SJSA1 (cell line): ENCODE results near the gene COL4A4. TPM values are rescaled to one million over a fixed set of nuclear protein-coding genes. Genes with fewer than 3 reads are reported as not detected.
"Not testable (repeated sequence)": the region's sequence is repeated elsewhere in the genome, so short reads cannot be mapped to it uniquely, and the experiment has no call there.

Experiments
- DNase-seq, 2 experiments: peaks; one replicate each; pipeline ENCODE4 v3.0.0-alpha.2; 2015 to 2020; ENCODE audit warnings: low spot score in 2 of 2, low read depth in 1 of 2
- H3K27ac ChIP-seq: fragments of 250-450 bp; sonication (Bioruptor Pico); 2 replicates; pipeline ENCODE4 v1.5.1; 2020; ENCODE audit warnings: mild to moderate bottlenecking, moderate library complexity
- H3K27me3 ChIP-seq: fragments of 250-450 bp; sonication (Bioruptor Pico); replicated peaks from 2 replicates; pipeline ENCODE4 v1.5.1; 2020; ENCODE audit warnings: mild to moderate bottlenecking, moderate library complexity
- H3K36me3 ChIP-seq: fragments of 250-450 bp; sonication (Bioruptor Pico); 2 replicates; pipeline ENCODE4 v1.5.1; 2020; ENCODE audit warnings: mild to moderate bottlenecking
- H3K4me1 ChIP-seq: fragments of 250-450 bp; sonication (Bioruptor Pico); replicated peaks from 2 replicates; pipeline ENCODE4 v1.6.1; 2021; ENCODE audit warnings: mild to moderate bottlenecking
- H3K4me3 ChIP-seq: fragments of 250-450 bp; sonication (Bioruptor Pico); 2 replicates; pipeline ENCODE4 v1.5.1; 2020; ENCODE audit warnings: mild to moderate bottlenecking
- H3K9me3 ChIP-seq: fragments of 250-450 bp; sonication (Bioruptor Pico); replicated peaks from 2 replicates; pipeline ENCODE4 v1.5.1; 2020; ENCODE audit warnings: mild to moderate bottlenecking
- total RNA-seq: library from RNA; depleted of rRNA; stranded (reverse); fragments of >200 nt; shearing (Covaris generic); gene quantifications from 2 replicates; pipeline ENCODE4 v1.2.3, GENCODE V29; 2014

The COL4A4 gene
- total RNA-seq, 1 experiment from 2014 or later = not detected

GRCh38 chr2:227182765-227183164 is 18.8 kb upstream of the COL4A4 start:
- Histone ChIP-seq H3K27me3 (no peaks in the 10 kb centered on the region), H3K4me3 (no peak overlapping the region), H3K27ac (no peak overlapping the region)

GRCh38 chr2:227180770-227181169 is 16.8 kb upstream of the COL4A4 start:
- Histone ChIP-seq H3K4me3 (no peak overlapping the region), H3K36me3 (no peaks in the 10 kb centered on the region), H3K27me3 (no peaks in the 10 kb centered on the region), H3K9me3 (no peaks in the 10 kb centered on the region), H3K27ac (no peak overlapping the region), H3K4me1 (no peaks in the 10 kb centered on the region)
- DNase-seq = no peak

More at GRCh38 chr2:227182765-227183164, 18.8 kb upstream of the COL4A4 start:
- Histone ChIP-seq H3K9me3 (no peaks in the 10 kb centered on the region), H3K36me3 (no peaks in the 10 kb centered on the region), H3K4me1 (no peaks in the 10 kb centered on the region; the same call in 1 of the 2 replicates)
- no peak for DNase-seq

DNA sequence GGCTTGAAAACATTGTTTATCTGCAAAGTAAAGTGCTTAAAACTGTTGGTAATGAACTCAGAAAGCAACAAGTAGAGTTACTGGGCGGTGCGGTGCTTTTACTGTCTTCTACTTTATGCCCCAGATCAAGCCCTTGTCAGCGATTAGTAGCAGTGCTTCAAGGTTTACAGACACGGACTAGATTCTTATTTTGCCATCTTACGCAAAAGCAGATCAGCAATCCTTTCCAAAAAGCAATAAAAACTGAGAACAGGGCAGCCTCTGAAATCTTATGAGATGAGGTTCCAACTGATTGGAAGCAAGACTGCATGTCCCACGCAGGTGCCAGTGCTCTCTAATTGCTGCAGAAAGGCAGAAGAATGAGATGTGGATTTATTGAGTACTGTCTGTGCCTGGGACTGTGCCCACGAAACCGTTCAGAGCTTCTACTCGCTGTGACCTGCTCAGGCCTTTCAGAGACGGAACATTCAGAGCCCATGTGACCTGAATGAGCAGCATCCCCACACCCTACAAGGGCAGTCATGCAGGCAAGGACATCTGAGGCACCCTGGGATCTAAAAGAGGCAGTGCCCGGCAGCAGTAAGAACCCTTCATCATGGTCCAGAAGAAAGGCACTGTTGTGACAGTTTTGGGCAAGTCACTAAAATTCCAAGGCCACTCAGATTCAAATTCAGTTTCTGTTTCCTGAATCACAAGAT is 16.1 kb upstream of the COL4A4 start:
- Histone ChIP-seq H3K27me3 (no peaks in the 10 kb centered on the region), H3K4me3 (no peak overlapping the region), H3K9me3 (no peaks in the 10 kb centered on the region), H3K27ac (no peak overlapping the region), H3K36me3 (no peaks in the 10 kb centered on the region), H3K4me1 (no peaks in the 10 kb centered on the region)
- DNase-seq = no peak

DNA sequence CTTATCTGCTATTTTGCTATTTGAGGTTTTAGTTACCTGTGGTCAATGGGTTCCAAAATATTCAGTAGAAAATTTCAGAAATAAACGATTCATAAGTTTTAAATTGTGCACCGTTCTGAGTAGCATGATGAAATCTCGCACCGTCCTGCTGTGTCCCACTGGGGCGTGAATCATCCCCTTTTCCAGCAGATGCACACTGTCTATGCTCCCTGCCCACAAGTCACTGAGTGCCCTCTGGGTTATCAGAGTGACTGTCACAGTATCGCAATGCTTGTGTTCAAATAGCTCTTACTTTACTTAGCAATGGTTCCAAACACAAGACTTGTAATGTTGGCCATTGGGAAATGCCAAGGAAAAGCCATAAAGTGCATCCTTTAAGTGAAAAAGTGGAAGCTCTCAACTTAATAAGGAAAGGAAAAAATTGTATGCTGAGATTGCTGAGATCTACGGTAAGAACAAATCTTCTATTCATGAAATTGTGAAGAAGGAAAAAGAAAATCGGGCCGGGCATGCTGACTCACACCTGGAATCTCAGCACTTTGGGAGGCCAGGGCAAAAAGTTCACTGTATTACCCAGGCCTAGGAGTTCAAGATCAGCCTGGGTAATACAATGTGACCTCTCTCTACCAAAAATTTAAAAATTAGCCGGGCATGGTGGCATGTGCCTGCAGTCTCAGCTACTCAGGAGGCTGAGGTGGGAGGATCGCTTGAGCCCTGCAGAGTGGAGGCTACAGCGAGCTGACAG is 13.8 kb upstream of the COL4A4 start:
- Histone ChIP-seq H3K9me3 (no peaks in the 10 kb centered on the region), H3K36me3 (no peaks in the 10 kb centered on the region), H3K27ac (no peak overlapping the region), H3K27me3 (no peaks in the 10 kb centered on the region), H3K4me1 (no peaks in the 10 kb centered on the region), H3K4me3 (no peak overlapping the region)
- no peak for DNase-seq

- H3K27ac ChIP-seq, H3K4me3 ChIP-seq, H3K9me3 ChIP-seq, H3K4me1 ChIP-seq, DNase-seq, H3K36me3 ChIP-seq, H3K27me3 ChIP-seq: not testable (repeated sequence)
Measured at GRCh38 chr2:227171779-227172178, 7.8 kb upstream of the COL4A4 start.

DNA sequence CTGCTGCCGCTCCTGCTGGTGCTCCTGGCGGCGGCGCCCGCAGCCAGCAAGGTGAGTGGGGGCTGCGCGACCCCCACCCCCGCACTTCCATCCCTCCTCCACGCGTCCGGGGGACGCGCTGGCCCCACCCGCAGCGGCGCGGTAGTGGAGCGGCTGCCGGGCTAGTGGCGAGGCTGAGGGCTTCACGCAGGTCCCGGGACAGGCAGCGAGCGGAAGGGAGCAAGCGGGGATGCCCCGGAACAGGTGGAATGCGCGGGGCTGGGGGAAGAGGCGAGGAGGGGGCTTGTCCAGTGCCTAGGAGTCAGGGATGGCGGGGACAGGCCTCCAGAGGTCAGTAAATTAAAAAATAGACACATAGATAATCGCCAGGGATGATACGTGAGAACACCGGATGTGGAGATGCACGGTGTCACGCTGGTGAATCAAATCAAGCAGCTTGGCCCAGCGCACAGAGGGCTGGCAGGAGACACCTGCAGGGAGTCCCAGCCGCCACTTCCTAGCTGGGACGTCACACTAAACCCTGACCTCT is 822 bp upstream of the COL4A4 start:
- no peak for DNase-seq
- Histone ChIP-seq H3K4me1 (no peaks in the 10 kb centered on the region), H3K36me3 (no peaks in the 10 kb centered on the region), H3K9me3 (no peaks in the 10 kb centered on the region), H3K4me3 (no peak overlapping the region), H3K27ac (no peak overlapping the region), H3K27me3 (peaks cover 43% of the 10 kb centered on the region)

GRCh38 chr2:227163485-227163997 is 464 bp downstream of the COL4A4 start:
- H3K4me1 ChIP-seq = no peaks in the 10 kb centered on the region
- DNase-seq = no peak

GRCh38 chr2:227161947-227162346 is 2.1 kb downstream of the COL4A4 start:
- Histone ChIP-seq H3K4me1 (no peaks in the 10 kb centered on the region), H3K36me3 (no peaks in the 10 kb centered on the region), H3K27ac (no peak overlapping the region), H3K27me3 (peaks cover 43% of the 10 kb centered on the region), H3K4me3 (no peak overlapping the region), H3K9me3 (no peaks in the 10 kb centered on the region)
- DNase-seq = no peak

More at GRCh38 chr2:227163485-227163997, 464 bp downstream of the COL4A4 start:
- H3K4me3 ChIP-seq = no peak overlapping the region
- H3K36me3 ChIP-seq = no peaks in the 10 kb centered on the region
- no peaks in the 10 kb centered on the region for H3K9me3 ChIP-seq
- peaks cover 43% of the 10 kb centered on the region for H3K27me3 ChIP-seq
- H3K27ac ChIP-seq = no peak overlapping the region

GRCh38 chr2:227160164-227160563 is 3.8 kb downstream of the COL4A4 start:
- no peaks in the 10 kb centered on the region for H3K4me1 ChIP-seq
- H3K27me3 ChIP-seq = peaks cover 32% of the 10 kb centered on the region
- no peak overlapping the region for H3K4me3 ChIP-seq
- DNase-seq = no peak
- H3K9me3 ChIP-seq = no peaks in the 10 kb centered on the region
- no peak overlapping the region for H3K27ac ChIP-seq
- H3K36me3 ChIP-seq = no peaks in the 10 kb centered on the region

DNA sequence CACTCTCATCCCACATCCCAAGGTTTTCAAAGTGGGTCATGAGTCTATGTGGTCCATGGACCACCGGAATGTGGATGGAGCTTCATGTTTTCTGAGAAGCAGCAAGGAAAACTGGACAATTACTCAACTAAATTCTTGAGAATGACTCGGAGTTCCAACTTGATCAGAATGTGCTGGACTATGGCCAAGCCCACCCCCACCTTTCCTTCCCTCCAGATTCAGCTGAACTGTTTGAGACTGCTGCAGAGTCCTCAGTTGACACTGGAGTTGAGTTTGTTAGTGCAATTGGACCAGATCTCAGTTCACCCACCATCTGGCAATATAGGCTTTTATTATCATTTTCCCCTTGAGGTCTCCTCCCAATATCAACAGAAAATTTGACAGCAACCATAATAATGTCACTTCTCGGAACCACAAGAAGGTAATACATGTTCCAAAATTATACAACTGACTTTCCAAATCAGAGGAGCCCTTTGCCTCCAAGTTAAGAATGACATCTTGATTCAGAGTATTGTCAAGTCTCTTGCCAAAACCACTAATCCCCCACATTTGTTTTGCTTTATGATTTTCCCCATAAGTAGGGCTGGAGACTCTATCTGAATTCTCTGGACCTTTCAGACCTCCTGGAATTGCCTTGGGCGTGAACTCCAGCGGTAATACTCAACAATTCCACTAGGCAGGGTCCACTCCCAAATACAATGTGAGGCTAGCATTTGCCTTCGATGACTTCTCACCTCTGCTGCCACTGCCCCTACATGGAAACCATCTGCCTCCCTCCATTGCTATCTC is 8.8 kb downstream of the COL4A4 start:
- no peaks in the 10 kb centered on the region for H3K9me3 ChIP-seq
- no peaks in the 10 kb centered on the region for H3K27me3 ChIP-seq
- no peak overlapping the region for H3K27ac ChIP-seq
- H3K4me3 ChIP-seq = no peak overlapping the region
- DNase-seq = no peak
- no peaks in the 10 kb centered on the region for H3K4me1 ChIP-seq
- H3K36me3 ChIP-seq = no peaks in the 10 kb centered on the region

DNA sequence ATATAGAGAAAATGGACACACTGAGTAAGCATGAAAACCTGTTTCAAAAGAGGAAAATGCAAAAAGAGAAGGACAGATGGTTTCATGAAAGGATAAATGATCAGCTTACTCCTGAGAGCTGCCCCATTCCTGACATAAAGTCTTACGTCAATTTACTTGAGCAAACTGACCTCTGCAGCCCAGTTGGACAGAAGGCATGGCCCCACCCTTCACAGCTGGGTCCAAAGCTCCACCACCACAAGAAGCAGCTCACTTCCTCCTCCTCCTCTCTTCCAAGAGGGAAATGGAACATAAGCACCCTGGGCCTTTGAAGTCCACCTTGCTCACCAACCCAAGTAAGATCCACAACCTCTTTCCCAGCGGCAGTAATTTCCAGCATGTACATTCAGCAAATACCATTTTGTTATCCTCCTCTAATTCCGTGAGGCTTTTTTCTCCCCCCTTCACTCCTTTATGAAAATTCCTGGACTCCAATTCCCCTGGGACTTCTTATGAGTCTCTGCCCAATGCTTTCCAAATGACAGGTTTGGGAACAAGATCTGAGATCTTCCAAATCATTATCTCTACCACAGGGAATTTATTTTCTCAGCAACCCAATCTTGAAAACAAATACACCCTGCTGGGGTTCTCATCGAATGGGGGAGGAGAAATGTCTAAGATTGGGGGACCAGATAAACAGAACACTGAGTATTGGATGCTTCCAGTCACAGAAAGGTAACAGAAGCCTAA is 10.1 kb downstream of the COL4A4 start:
- Histone ChIP-seq H3K4me3 (no peak overlapping the region), H3K27ac (no peak overlapping the region), H3K4me1 (no peaks in the 10 kb centered on the region), H3K36me3 (no peaks in the 10 kb centered on the region), H3K9me3 (no peaks in the 10 kb centered on the region), H3K27me3 (no peaks in the 10 kb centered on the region)
- no peak for DNase-seq

- H3K27ac ChIP-seq = no peak overlapping the region
- H3K4me3 ChIP-seq = no peak overlapping the region
- no peak for DNase-seq
- no peaks in the 10 kb centered on the region for H3K27me3 ChIP-seq
- H3K9me3 ChIP-seq = no peaks in the 10 kb centered on the region
- H3K4me1 ChIP-seq = no peaks in the 10 kb centered on the region
- H3K36me3 ChIP-seq = no peaks in the 10 kb centered on the region
Measured at GRCh38 chr2:227153307-227153706, 10.7 kb downstream of the COL4A4 start.

DNA sequence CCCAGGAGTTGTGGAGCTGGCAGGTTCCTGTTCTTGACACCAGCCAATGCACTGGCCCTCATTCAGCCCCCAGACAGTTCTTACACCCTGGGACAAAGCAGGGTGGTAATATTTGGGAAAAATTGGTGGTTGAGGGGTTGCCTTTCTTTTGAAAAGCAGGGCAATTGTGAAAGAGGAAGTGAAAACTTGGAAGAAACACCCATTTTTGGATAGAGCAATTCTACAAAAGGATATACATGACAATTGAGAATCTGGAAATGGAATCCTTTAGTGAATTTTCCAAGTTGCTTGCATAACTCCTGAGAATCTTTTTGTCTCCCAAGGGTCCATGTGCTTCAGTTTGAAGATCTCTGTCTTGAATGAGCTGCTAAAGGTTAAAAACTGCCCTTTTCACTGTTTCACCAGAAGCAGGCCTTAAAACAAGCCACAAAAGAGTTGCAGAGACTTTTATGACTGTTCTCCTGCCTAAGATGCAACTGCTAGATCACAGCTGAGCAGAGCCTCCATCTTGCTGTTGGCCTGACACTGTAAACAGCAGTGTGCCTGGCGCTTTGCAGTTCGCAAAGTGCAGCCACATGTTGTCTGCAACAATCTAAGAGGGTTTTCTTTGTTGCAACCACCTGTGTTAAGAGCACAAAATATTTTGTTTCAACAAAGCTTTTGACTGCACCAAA is 11.8 kb downstream of the COL4A4 start:
- no peaks in the 10 kb centered on the region for H3K9me3 ChIP-seq
- H3K27ac ChIP-seq = no peak overlapping the region
- no peak for DNase-seq
- no peak overlapping the region for H3K4me3 ChIP-seq
- H3K27me3 ChIP-seq = no peaks in the 10 kb centered on the region
- H3K4me1 ChIP-seq = no peaks in the 10 kb centered on the region
- H3K36me3 ChIP-seq = no peaks in the 10 kb centered on the region
